ENCODE data around the gene CDH13. TPM values are rescaled to one million over a fixed set of nuclear protein-coding genes. Genes with fewer than 3 reads are reported as not detected.

Gene CDH13
- total and polyA plus RNA-seq, 2 of the 8 experiments (the other 6 are each of a cell fraction or from before 2014, with no cell fraction given) = 2.3 to 2.4 TPM

- Histone ChIP-seq H3K18ac (ENCODE audit: extremely low read depth, low read length) (no peak overlapping the region), H3K4me2 (ENCODE audit: insufficient read depth in 1 of 2, low read depth in 2 of 2, low read length in 2 of 2) (peak overlapping the region; percentile 29 to 46), H4K20me1 (replicated peaks in 1 of 2; ENCODE audit: control insufficient read depth in 1 of 2, insufficient read depth in 2 of 2, low read length in 2 of 2) (no peaks in the 10 kb centered on the region), H2AFZ (ENCODE audit: low read length) (0 out of 2 replicates have a peak overlapping the region, but pooled peaks have one; percentile 28), H2BK20ac (ENCODE audit: low read length) (peak overlapping the region; percentile 87; the same call in 1 of the 2 replicates), H4K8ac (ENCODE audit: extremely low read depth, insufficient read depth, low read length) (no peak overlapping the region), H3K14ac (ENCODE audit: insufficient read length) (no peak overlapping the region), H3K4ac (replicated peaks; ENCODE audit: insufficient read length, low read depth, low read length) (no peak overlapping the region), H3K23ac (ENCODE audit: insufficient read length) (no peak overlapping the region), H3K27ac (ENCODE audit: low read depth, low read length) (no peak overlapping the region), H4K91ac (replicated peaks; ENCODE audit: insufficient read length, low read length) (no peak overlapping the region), H3K36me3 (ENCODE audit: control insufficient read depth in 2 of 4, insufficient read depth in 4 of 4, low read length in 3 of 4) (no peaks in the 10 kb centered on the region), H3K4me1 (replicated peaks in 1 of 4; ENCODE audit: control insufficient read depth in 3 of 4, insufficient read depth in 4 of 4, low read length in 3 of 4) (peaks cover 6 to 20% (median 12%) of the 10 kb centered on the region in 4 experiments), H2BK15ac (ENCODE audit: low read length) (no peak overlapping the region), H2BK5ac (ENCODE audit: low read depth, low read length) (peak overlapping the region; percentile 67; the same call in 1 of the 2 replicates), H3K79me1 (ENCODE audit: low read depth, low read length) (no peaks in the 10 kb centered on the region), H2BK120ac (replicated peaks; ENCODE audit: low read depth, low read length) (no peak overlapping the region), H3K9me3 (ENCODE audit: insufficient read depth in 2 of 2, low read depth in 1 of 2, low read length in 1 of 2) (no peaks in the 10 kb centered on the region), H2BK12ac (ENCODE audit: low read depth, low read length) (peak overlapping the region; percentile 68; the same call in 1 of the 2 replicates), H3K4me3 (ENCODE audit: extremely low read depth in 1 of 4, insufficient read depth in 2 of 4, low read depth in 3 of 4, low read length in 4 of 4) (peak overlapping the region in 1 of 4 experiments; percentile 15; a peak in 1 of 8 replicates), H3K56ac (replicated peaks; ENCODE audit: insufficient read length, low read depth, low read length) (no peak overlapping the region), H3K9ac (replicated peaks in 1 of 4; ENCODE audit: extremely low read depth in 1 of 4, low read depth in 3 of 4, low read length in 3 of 4) (no peak overlapping the region), H3K23me2 (ENCODE audit: low read depth, low read length) (0 out of 2 replicates have a peak, but pooled peaks cover 2% of the 10 kb centered on the region), H3K27me3 (replicated peaks in 1 of 4; ENCODE audit: control insufficient read depth in 3 of 4, extremely low read depth in 1 of 4, insufficient read depth in 3 of 4, low read length in 3 of 4) (no peaks in the 10 kb centered on the region), H3K79me2 (ENCODE audit: control insufficient read depth in 1 of 2, insufficient read depth in 2 of 2, low read length in 2 of 2) (no peaks in the 10 kb centered on the region), H4K5ac (ENCODE audit: insufficient read length, low read depth, low read length) (no peak overlapping the region), H2AK5ac (ENCODE audit: low read depth, low read length) (0 out of 2 replicates have a peak overlapping the region, but pooled peaks have one; percentile 61)
- 54% methylated on average over 5 of the region's 5 CpGs; no CpG with 5 or more reads in 1 of the 2 experiments for WGBS, 2 experiments (ENCODE audit: extremely low coverage in 1 of 2, insufficient coverage in 1 of 2, insufficient read length in 1 of 2, insufficient replicate concordance in 2 of 2, low coverage in 1 of 2, low lambda C conversion rate in 2 of 2, missing lambda C conversion rate in 1 of 2)
- ChIA-PET POLR2A (ENCODE audit: partially characterized antibody) (interaction anchor here (1.1 kb wide), 1 partner anchor 15 kb away, joined by 3 read pairs; no protein-coding TSS in a partner anchor), CTCF (ENCODE audit: partially characterized antibody) (no interaction called here)
- FAIRE-seq (no peak), DNase-seq (ENCODE audit: low read depth in 1 of 2, low spot score in 2 of 2) (no peak)
- no peak for TF ChIP-seq CBX8 (IDR thresholded peaks at IDR 0.05; ENCODE audit: borderline replicate concordance, low read depth, low read length)
- no peak for TF ChIP-seq SIX5 (IDR thresholded peaks at IDR 0.05; ENCODE audit: low read depth, low read length)
- no peak for TF ChIP-seq BACH1 (IDR thresholded peaks at IDR 0.05; ENCODE audit: low read length)
- TF ChIP-seq USF2 (IDR thresholded peaks at IDR 0.05; ENCODE audit: low read length) = no peak
- TF ChIP-seq TCF12 (IDR thresholded peaks at IDR 0.05; ENCODE audit: low read depth, low read length) = no peak
- no peak for TF ChIP-seq HDAC6 (IDR thresholded peaks at IDR 0.05; ENCODE audit: low read depth, low read length)
- TF ChIP-seq SAP30 (IDR thresholded peaks at IDR 0.05; ENCODE audit: insufficient read depth, insufficient replicate concordance, low read length) = no peak
- TF ChIP-seq TAF7 (optimal IDR thresholded peaks at IDR 0.05; ENCODE audit: borderline replicate concordance, low read depth, low read length) = no peak
- TF ChIP-seq POLR2A (IDR thresholded peaks at IDR 0.05; ENCODE audit: control extremely low read depth in 1 of 2, low read depth in 2 of 2, low read length in 2 of 2) = no peak
- TF ChIP-seq BRCA1 (IDR thresholded peaks at IDR 0.05; ENCODE audit: low read depth, low read length) = no peak
- no peak for TF ChIP-seq RFX5 (IDR thresholded peaks at IDR 0.05; ENCODE audit: borderline replicate concordance, low read depth, low read length)
- no peak for TF ChIP-seq ATF3 (IDR thresholded peaks at IDR 0.05; ENCODE audit: insufficient read depth, low read depth, low read length)
- no peak for TF ChIP-seq EZH2 (IDR thresholded peaks at IDR 0.05; ENCODE audit: low read depth, low read length, severe bottlenecking)
These were observed 1021.6 kb downstream of the CDH13 start for GRCh38 chr16:83648347-83648746.
